Ishikawa (cell line): Measurements from ENCODE around the gene MGMT.

ENCODE experiments used
- CEBPB ChIP-seq: IDR thresholded peaks from 2 replicates; pipeline ENCODE4 v1.6.1; 2012
- EP300 ChIP-seq: IDR thresholded peaks from 2 replicates; pipeline ENCODE4 v1.6.1; 2012; ENCODE audit warnings: borderline replicate concordance
- RAD21 ChIP-seq: IDR thresholded peaks from 2 replicates; pipeline ENCODE4 v1.6.1; 2012; ENCODE audit warnings: low read depth
- TAF1 ChIP-seq: IDR thresholded peaks from 2 replicates; pipeline ENCODE4 v1.6.1; 2012; ENCODE audit warnings: low read depth, mild to moderate bottlenecking
- TCF12 ChIP-seq: IDR thresholded peaks from 2 replicates; pipeline ENCODE4 v1.6.1; 2012; ENCODE audit warnings: low read depth
- TEAD4 ChIP-seq: IDR thresholded peaks from 2 replicates; pipeline ENCODE4 v1.6.1; 2012
- YY1 ChIP-seq: IDR thresholded peaks from 2 replicates; pipeline ENCODE4 v1.6.1; 2012; ENCODE audit warnings: low read depth
- TF ChIP-seq, protein P1 (sequence below): IDR thresholded peaks from 2 replicates; pipeline ENCODE4 v1.6.1; 2012
- TF ChIP-seq, protein P2 (sequence below): IDR thresholded peaks from 2 replicates; pipeline ENCODE4 v1.6.1; 2012; ENCODE audit warnings: low read depth, mild to moderate bottlenecking

DNA sequence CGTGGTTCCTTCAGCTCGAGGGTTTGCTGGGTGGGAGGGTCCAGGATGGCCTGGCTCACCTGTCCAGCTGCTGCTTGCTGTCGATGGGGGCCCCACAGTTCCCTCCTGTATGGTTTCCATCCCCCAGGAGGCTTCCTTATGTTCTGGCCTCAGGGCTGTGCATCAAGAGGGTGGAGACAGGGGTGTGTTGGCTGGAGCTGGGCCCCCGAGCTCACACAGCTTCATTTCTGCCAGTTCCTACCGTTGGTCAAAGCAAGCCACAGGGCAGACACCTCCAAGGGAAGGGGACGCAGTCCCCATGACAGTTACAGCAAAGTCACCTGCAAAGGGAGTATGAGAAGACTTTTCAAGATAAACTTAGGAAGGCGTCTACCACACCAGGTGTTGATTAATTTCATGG lies 340.2 kb downstream of the MGMT start:
- TF ChIP-seq, protein P1, sequence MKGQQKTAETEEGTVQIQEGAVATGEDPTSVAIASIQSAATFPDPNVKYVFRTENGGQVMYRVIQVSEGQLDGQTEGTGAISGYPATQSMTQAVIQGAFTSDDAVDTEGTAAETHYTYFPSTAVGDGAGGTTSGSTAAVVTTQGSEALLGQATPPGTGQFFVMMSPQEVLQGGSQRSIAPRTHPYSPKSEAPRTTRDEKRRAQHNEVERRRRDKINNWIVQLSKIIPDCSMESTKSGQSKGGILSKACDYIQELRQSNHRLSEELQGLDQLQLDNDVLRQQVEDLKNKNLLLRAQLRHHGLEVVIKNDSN: no peak
- no peak for TF ChIP-seq TAF1
- TF ChIP-seq TCF12: no peak
- TF ChIP-seq RAD21: no peak
- TF ChIP-seq EP300: no peak
- TF ChIP-seq, protein P2, sequence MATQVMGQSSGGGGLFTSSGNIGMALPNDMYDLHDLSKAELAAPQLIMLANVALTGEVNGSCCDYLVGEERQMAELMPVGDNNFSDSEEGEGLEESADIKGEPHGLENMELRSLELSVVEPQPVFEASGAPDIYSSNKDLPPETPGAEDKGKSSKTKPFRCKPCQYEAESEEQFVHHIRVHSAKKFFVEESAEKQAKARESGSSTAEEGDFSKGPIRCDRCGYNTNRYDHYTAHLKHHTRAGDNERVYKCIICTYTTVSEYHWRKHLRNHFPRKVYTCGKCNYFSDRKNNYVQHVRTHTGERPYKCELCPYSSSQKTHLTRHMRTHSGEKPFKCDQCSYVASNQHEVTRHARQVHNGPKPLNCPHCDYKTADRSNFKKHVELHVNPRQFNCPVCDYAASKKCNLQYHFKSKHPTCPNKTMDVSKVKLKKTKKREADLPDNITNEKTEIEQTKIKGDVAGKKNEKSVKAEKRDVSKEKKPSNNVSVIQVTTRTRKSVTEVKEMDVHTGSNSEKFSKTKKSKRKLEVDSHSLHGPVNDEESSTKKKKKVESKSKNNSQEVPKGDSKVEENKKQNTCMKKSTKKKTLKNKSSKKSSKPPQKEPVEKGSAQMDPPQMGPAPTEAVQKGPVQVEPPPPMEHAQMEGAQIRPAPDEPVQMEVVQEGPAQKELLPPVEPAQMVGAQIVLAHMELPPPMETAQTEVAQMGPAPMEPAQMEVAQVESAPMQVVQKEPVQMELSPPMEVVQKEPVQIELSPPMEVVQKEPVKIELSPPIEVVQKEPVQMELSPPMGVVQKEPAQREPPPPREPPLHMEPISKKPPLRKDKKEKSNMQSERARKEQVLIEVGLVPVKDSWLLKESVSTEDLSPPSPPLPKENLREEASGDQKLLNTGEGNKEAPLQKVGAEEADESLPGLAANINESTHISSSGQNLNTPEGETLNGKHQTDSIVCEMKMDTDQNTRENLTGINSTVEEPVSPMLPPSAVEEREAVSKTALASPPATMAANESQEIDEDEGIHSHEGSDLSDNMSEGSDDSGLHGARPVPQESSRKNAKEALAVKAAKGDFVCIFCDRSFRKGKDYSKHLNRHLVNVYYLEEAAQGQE: no peak
- no peak for TF ChIP-seq YY1
- no peak for TF ChIP-seq TEAD4
- no peak for TF ChIP-seq CEBPB
